Activated naive CD4-positive, alpha-beta T cell treated with anti-CD3 and anti-CD28 coated beads, Interleukin-2, amount 50 U/mL, for 24 hours (primary cell): ENCODE data around the gene DSG4.
"Not testable (repeated sequence)": the region's sequence is repeated elsewhere in the genome, so short reads cannot be mapped to it uniquely, and the experiment has no call there.

Experiments
- H3K27ac Mint-ChIP-seq: one replicate; pipeline ENCODE4 v1.8.0; 2021; ENCODE audit warnings: mild to moderate bottlenecking, mixed read lengths
- H3K27me3 Mint-ChIP-seq: one replicate; pipeline ENCODE4 v1.8.0; 2021; ENCODE audit warnings: mixed read lengths
- H3K36me3 Mint-ChIP-seq: one replicate; pipeline ENCODE4 v1.8.0; 2021; ENCODE audit warnings: mixed read lengths
- H3K4me1 Mint-ChIP-seq: one replicate; pipeline ENCODE4 v1.8.0; 2021; ENCODE audit warnings: mixed read lengths
- H3K4me3 Mint-ChIP-seq: one replicate; pipeline ENCODE4 v1.8.0; 2021; ENCODE audit warnings: mild to moderate bottlenecking, mixed read lengths
- H3K9me3 Mint-ChIP-seq: one replicate; pipeline ENCODE4 v1.8.0; 2021; ENCODE audit warnings: mixed read lengths

The DSG4 gene

GRCh38 chr18:31376477-31376876 is at the start of gene DSG4:
Gene DSG4 (plus strand): TSS chr18:31376777. CDS start chr18:31376912, 135 bp downstream.
- H3K4me3 Mint-ChIP-seq: no peak within 1 kb of the TSS
- H3K4me1 Mint-ChIP-seq: no peaks in the 10 kb centered on the region
- H3K27me3 Mint-ChIP-seq: no peaks in the 10 kb centered on the region
- no peaks in the 10 kb centered on the region for H3K36me3 Mint-ChIP-seq
- H3K27ac Mint-ChIP-seq: no peak within 1 kb of the TSS
- no peaks in the 10 kb centered on the region for H3K9me3 Mint-ChIP-seq

- Mint-ChIP-seq H3K27ac (no peak overlapping the region), H3K36me3 (no peaks in the 10 kb centered on the region), H3K27me3 (no peaks in the 10 kb centered on the region), H3K4me3 (no peak overlapping the region), H3K4me1 (no peaks in the 10 kb centered on the region), H3K9me3 (peaks cover 9% of the 10 kb centered on the region)
Observed at GRCh38 chr18:31329787-31330438, 46.7 kb upstream of the DSG4 start.

- Mint-ChIP-seq H3K9me3 (peaks cover 8% of the 10 kb centered on the region), H3K4me3 (no peak overlapping the region), H3K4me1 (no peaks in the 10 kb centered on the region), H3K27ac (no peak overlapping the region), H3K27me3 (no peaks in the 10 kb centered on the region), H3K36me3 (no peaks in the 10 kb centered on the region)
Observed at GRCh38 chr18:31343454-31343853, 33.1 kb upstream of the DSG4 start.

- H3K27me3 Mint-ChIP-seq, H3K36me3 Mint-ChIP-seq, H3K4me1 Mint-ChIP-seq, H3K27ac Mint-ChIP-seq, H3K4me3 Mint-ChIP-seq, H3K9me3 Mint-ChIP-seq: not testable (repeated sequence)
Observed at GRCh38 chr18:31353336-31353735, 23.2 kb upstream of the DSG4 start.

- H3K36me3 Mint-ChIP-seq: no peaks in the 10 kb centered on the region
- H3K9me3 Mint-ChIP-seq: no peaks in the 10 kb centered on the region
- H3K27ac Mint-ChIP-seq: no peak overlapping the region
- no peak overlapping the region for H3K4me3 Mint-ChIP-seq
- no peaks in the 10 kb centered on the region for H3K4me1 Mint-ChIP-seq
- H3K27me3 Mint-ChIP-seq: no peaks in the 10 kb centered on the region
Observed at GRCh38 chr18:31354990-31355389, 21.6 kb upstream of the DSG4 start.

GRCh38 chr18:31356025-31356424 is 20.6 kb upstream of the DSG4 start:
- Mint-ChIP-seq H3K4me1 (no peaks in the 10 kb centered on the region), H3K4me3 (no peak overlapping the region), H3K27me3 (no peaks in the 10 kb centered on the region), H3K9me3 (no peaks in the 10 kb centered on the region), H3K27ac (no peak overlapping the region), H3K36me3 (no peaks in the 10 kb centered on the region)

- H3K4me1 Mint-ChIP-seq: no peaks in the 10 kb centered on the region
- H3K9me3 Mint-ChIP-seq: peaks cover 10% of the 10 kb centered on the region
- no peak overlapping the region for H3K27ac Mint-ChIP-seq
- no peaks in the 10 kb centered on the region for H3K36me3 Mint-ChIP-seq
- H3K27me3 Mint-ChIP-seq: no peaks in the 10 kb centered on the region
- no peak overlapping the region for H3K4me3 Mint-ChIP-seq
Observed at GRCh38 chr18:31364190-31364589, 12.4 kb upstream of the DSG4 start.

GRCh38 chr18:31369478-31369877 is 7.1 kb upstream of the DSG4 start:
- H3K9me3 Mint-ChIP-seq: no peaks in the 10 kb centered on the region
- H3K4me3 Mint-ChIP-seq: no peak overlapping the region
- H3K36me3 Mint-ChIP-seq: no peaks in the 10 kb centered on the region
- no peaks in the 10 kb centered on the region for H3K4me1 Mint-ChIP-seq
- H3K27ac Mint-ChIP-seq: no peak overlapping the region
- no peaks in the 10 kb centered on the region for H3K27me3 Mint-ChIP-seq

GRCh38 chr18:31371989-31372388 is 4.6 kb upstream of the DSG4 start:
- Mint-ChIP-seq H3K27ac (no peak overlapping the region), H3K4me1 (no peaks in the 10 kb centered on the region), H3K9me3 (no peaks in the 10 kb centered on the region), H3K36me3 (no peaks in the 10 kb centered on the region), H3K27me3 (no peaks in the 10 kb centered on the region), H3K4me3 (no peak overlapping the region)

GRCh38 chr18:31373641-31374040 is 2.9 kb upstream of the DSG4 start:
- H3K4me3 Mint-ChIP-seq: no peak overlapping the region
- H3K27ac Mint-ChIP-seq: no peak overlapping the region
- no peaks in the 10 kb centered on the region for H3K36me3 Mint-ChIP-seq
- no peaks in the 10 kb centered on the region for H3K27me3 Mint-ChIP-seq
- H3K9me3 Mint-ChIP-seq: no peaks in the 10 kb centered on the region
- no peaks in the 10 kb centered on the region for H3K4me1 Mint-ChIP-seq

- Mint-ChIP-seq H3K9me3 (no peaks in the 10 kb centered on the region), H3K27me3 (no peaks in the 10 kb centered on the region), H3K36me3 (no peaks in the 10 kb centered on the region), H3K4me3 (no peak overlapping the region), H3K27ac (no peak overlapping the region), H3K4me1 (no peaks in the 10 kb centered on the region)
Observed at GRCh38 chr18:31380912-31381311, 4.3 kb downstream of the DSG4 start.

GRCh38 chr18:31382107-31382506 is 5.5 kb downstream of the DSG4 start:
- Mint-ChIP-seq H3K27ac (no peak overlapping the region), H3K36me3 (no peaks in the 10 kb centered on the region), H3K27me3 (no peaks in the 10 kb centered on the region), H3K4me1 (no peaks in the 10 kb centered on the region), H3K9me3 (no peaks in the 10 kb centered on the region), H3K4me3 (no peak overlapping the region)

GRCh38 chr18:31386741-31387140 is 10.2 kb downstream of the DSG4 start:
- H3K36me3 Mint-ChIP-seq: no peaks in the 10 kb centered on the region
- no peaks in the 10 kb centered on the region for H3K27me3 Mint-ChIP-seq
- H3K27ac Mint-ChIP-seq: no peak overlapping the region
- H3K9me3 Mint-ChIP-seq: no peaks in the 10 kb centered on the region
- H3K4me1 Mint-ChIP-seq: no peaks in the 10 kb centered on the region
- no peak overlapping the region for H3K4me3 Mint-ChIP-seq

- Mint-ChIP-seq H3K9me3 (no peaks in the 10 kb centered on the region), H3K4me3 (no peak overlapping the region), H3K27ac (no peak overlapping the region), H3K4me1 (no peaks in the 10 kb centered on the region), H3K27me3 (no peaks in the 10 kb centered on the region), H3K36me3 (no peaks in the 10 kb centered on the region)
Observed at GRCh38 chr18:31393286-31393685, 16.7 kb downstream of the DSG4 start.

GRCh38 chr18:31396796-31397612 is 20.4 kb downstream of the DSG4 start:
- Mint-ChIP-seq H3K36me3 (no peaks in the 10 kb centered on the region), H3K27ac (no peak overlapping the region), H3K4me1 (no peaks in the 10 kb centered on the region), H3K4me3 (no peak overlapping the region), H3K27me3 (no peaks in the 10 kb centered on the region), H3K9me3 (no peaks in the 10 kb centered on the region)

GRCh38 chr18:31398191-31398590 is 21.6 kb downstream of the DSG4 start:
- Mint-ChIP-seq H3K27me3 (no peaks in the 10 kb centered on the region), H3K27ac (no peak overlapping the region), H3K4me1 (no peaks in the 10 kb centered on the region), H3K9me3 (no peaks in the 10 kb centered on the region), H3K4me3 (no peak overlapping the region), H3K36me3 (no peaks in the 10 kb centered on the region)
